Measurements from ENCODE around the gene IL1RAPL2. TPM values are rescaled to one million over a fixed set of nuclear protein-coding genes. Genes with fewer than 3 reads are reported as not detected.

Gene IL1RAPL2
- total RNA-seq, 4 donors from 2014 or later, result 0.50 to 1.3 (median 0.67) TPM

- no peaks in the 10 kb centered on the region for H3K27me3 ChIP-seq
- intact Hi-C loops (cut with DNase I), result no loop called here
- no peaks in the 10 kb centered on the region for H3K9me3 ChIP-seq
- DNase-seq (ENCODE audit: extremely low spot score), result no peak
- TF ChIP-seq POLR2A (IDR thresholded peaks at IDR 0.05; ENCODE audit: low read depth), result no peak
- no peak for TF ChIP-seq POLR2AphosphoS5 (IDR thresholded peaks at IDR 0.05)
- TF ChIP-seq CTCF (IDR thresholded peaks at IDR 0.05), result no peak
- no peak for TF ChIP-seq EP300 (IDR thresholded peaks at IDR 0.05)
- H3K4me1 ChIP-seq, result no peaks in the 10 kb centered on the region
- H3K27ac ChIP-seq (replicated peaks in 1 of 4), result no peak overlapping the region
- no peaks in the 10 kb centered on the region for H3K36me3 ChIP-seq
- no peak overlapping the region for H3K4me3 ChIP-seq
Observed at GRCh38 chrX:104707572-104707971, 141.6 kb downstream of the IL1RAPL2 start.

DNA sequence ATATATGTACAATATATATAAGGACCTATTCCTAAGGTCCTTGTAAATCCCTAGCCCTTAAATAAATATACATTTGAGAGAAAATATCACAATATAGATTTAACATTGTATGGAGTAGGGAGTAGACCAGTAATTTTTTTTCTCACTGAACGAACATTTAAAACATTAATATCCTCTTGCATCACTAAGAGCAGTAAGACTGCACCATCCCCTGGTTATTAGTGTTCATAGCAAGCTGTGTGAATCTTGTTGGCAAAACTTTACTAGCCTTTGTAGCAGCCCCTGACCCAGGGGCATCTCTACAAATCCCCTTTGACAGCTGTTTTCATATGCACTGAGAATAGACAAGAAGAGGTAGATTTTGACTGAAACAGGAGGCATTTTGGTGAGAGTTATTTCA, 146.5 kb downstream of the IL1RAPL2 start:
- intact Hi-C loops (cut with DNase I), result no loop called here
- no peak for TF ChIP-seq CTCF (IDR thresholded peaks at IDR 0.05)
- TF ChIP-seq EP300 (IDR thresholded peaks at IDR 0.05), result no peak
- TF ChIP-seq POLR2AphosphoS5 (IDR thresholded peaks at IDR 0.05), result no peak
- no peak for TF ChIP-seq POLR2A (IDR thresholded peaks at IDR 0.05; ENCODE audit: low read depth)
- no peaks in the 10 kb centered on the region for H3K36me3 ChIP-seq
- H3K9me3 ChIP-seq, result no peaks in the 10 kb centered on the region
- no peak for DNase-seq (ENCODE audit: extremely low spot score)
- no peaks in the 10 kb centered on the region for H3K27me3 ChIP-seq
- 36% methylated on average over 1 of the region's 1 CpG for WGBS
- H3K4me3 ChIP-seq, result no peak overlapping the region
- no peak overlapping the region for H3K27ac ChIP-seq (replicated peaks in 1 of 4)
- no peaks in the 10 kb centered on the region for H3K4me1 ChIP-seq

DNA sequence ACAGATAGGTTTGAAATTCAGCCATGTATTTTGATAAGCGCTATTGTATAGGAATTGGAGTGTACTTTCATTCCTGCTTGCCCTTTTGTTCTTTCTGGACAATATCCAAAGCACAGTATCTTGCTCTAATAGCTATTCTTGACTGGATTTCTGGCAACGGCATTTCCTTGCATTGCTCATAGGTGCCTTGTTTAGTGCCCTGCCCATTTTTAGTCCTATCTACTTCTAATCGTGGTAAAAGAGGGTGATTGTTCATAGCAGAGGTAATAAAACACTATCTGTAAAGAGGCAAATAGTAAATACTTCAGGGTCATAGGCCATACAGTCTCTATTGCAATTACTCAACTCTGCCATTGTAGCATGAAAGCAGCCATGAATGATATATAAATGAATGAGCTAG, 155.9 kb downstream of the IL1RAPL2 start:
- Histone ChIP-seq H3K4me1 (no peaks in the 10 kb centered on the region), H3K27me3 (no peaks in the 10 kb centered on the region), H3K9me3 (no peaks in the 10 kb centered on the region), H3K4me3 (no peak overlapping the region), H3K27ac (replicated peaks in 1 of 4) (no peak overlapping the region), H3K36me3 (no peaks in the 10 kb centered on the region)
- no peak for DNase-seq (ENCODE audit: extremely low spot score)
- 66% methylated on average over 3 of the region's 3 CpGs for WGBS
- intact Hi-C loops (cut with DNase I), result no loop called here
- TF ChIP-seq POLR2A (IDR thresholded peaks at IDR 0.05; ENCODE audit: low read depth) (no peak), EP300 (IDR thresholded peaks at IDR 0.05) (no peak), CTCF (IDR thresholded peaks at IDR 0.05) (no peak), POLR2AphosphoS5 (IDR thresholded peaks at IDR 0.05) (no peak)

DNA sequence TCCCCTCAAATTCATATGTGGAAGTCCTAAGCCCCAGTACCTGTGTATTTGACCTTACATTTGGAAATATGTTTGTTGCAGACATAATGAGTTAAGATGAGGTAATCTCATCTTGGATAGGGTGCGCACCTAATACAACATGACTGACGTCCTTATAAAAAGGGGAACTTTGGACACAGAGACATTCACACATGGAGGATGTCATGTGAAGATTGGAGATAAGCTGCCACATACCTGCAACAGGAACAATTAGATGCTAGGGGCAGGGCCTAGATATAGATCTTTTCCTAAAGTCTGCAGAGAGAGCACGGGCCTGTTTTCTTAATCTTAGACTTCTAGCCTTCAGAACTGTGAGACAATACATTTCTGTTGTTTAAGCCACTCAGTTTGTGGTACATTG, 162.5 kb downstream of the IL1RAPL2 start:
- Histone ChIP-seq H3K27me3 (no peaks in the 10 kb centered on the region), H3K27ac (replicated peaks in 1 of 4) (no peak overlapping the region), H3K36me3 (no peaks in the 10 kb centered on the region), H3K4me3 (no peak overlapping the region), H3K9me3 (no peaks in the 10 kb centered on the region), H3K4me1 (no peaks in the 10 kb centered on the region)
- DNase-seq (ENCODE audit: extremely low spot score), result no peak
- intact Hi-C loops (cut with DNase I), result no loop called here
- TF ChIP-seq POLR2A (IDR thresholded peaks at IDR 0.05; ENCODE audit: low read depth) (no peak), CTCF (IDR thresholded peaks at IDR 0.05) (no peak), EP300 (IDR thresholded peaks at IDR 0.05) (no peak), POLR2AphosphoS5 (IDR thresholded peaks at IDR 0.05) (no peak)
- 66% methylated on average over 3 of the region's 3 CpGs for WGBS

GRCh38 chrX:104742355-104742754, 176.4 kb downstream of the IL1RAPL2 start:
- no peaks in the 10 kb centered on the region for H3K4me1 ChIP-seq
- TF ChIP-seq CTCF (IDR thresholded peaks at IDR 0.05), result no peak
- no peak for TF ChIP-seq POLR2A (IDR thresholded peaks at IDR 0.05; ENCODE audit: low read depth)
- TF ChIP-seq POLR2AphosphoS5 (IDR thresholded peaks at IDR 0.05), result no peak
- no peak for TF ChIP-seq EP300 (IDR thresholded peaks at IDR 0.05)
- no peak overlapping the region for H3K27ac ChIP-seq (replicated peaks in 1 of 4)
- intact Hi-C loops (cut with DNase I), result no loop called here
- H3K27me3 ChIP-seq, result no peaks in the 10 kb centered on the region
- no peak for DNase-seq (ENCODE audit: extremely low spot score)
- H3K36me3 ChIP-seq, result no peaks in the 10 kb centered on the region
- no peaks in the 10 kb centered on the region for H3K9me3 ChIP-seq
- no peak overlapping the region for H3K4me3 ChIP-seq

All from esophagus muscularis mucosa (tissue), 4 donors.